ENCODE measurements around the gene CNGA3.

The CNGA3 gene

GRCh38 chr2:98381494-98381893 is 35.2 kb downstream of the CNGA3 start:
- no peaks in the 10 kb centered on the region for H3K79me2 ChIP-seq (ENCODE audit: insufficient read depth, low read depth)
- H3K36me3 ChIP-seq (ENCODE audit: insufficient read depth), result no peaks in the 10 kb centered on the region
- no peaks in the 10 kb centered on the region for H4K20me1 ChIP-seq (ENCODE audit: insufficient read depth)
- no peak overlapping the region for H3K4me2 ChIP-seq
- no peak overlapping the region for H2AFZ ChIP-seq (ENCODE audit: low read depth)
- H3K27me3 ChIP-seq (ENCODE audit: insufficient read depth, low read depth), result no peaks in the 10 kb centered on the region
- no peak overlapping the region for H3K27ac ChIP-seq
- no peak overlapping the region for H3K9ac ChIP-seq
- TF ChIP-seq CTCF (conservative IDR thresholded peaks at IDR 0.05; ENCODE audit: low read depth, low read length), result no peak
- H3K4me3 ChIP-seq (IDR thresholded peaks at IDR 0.05; ENCODE audit: insufficient read depth, low read depth, low read length), result no peak overlapping the region
- H3K4me1 ChIP-seq (ENCODE audit: low read depth, poor library complexity, severe bottlenecking), result no peaks in the 10 kb centered on the region

- Histone ChIP-seq H2AFZ (ENCODE audit: low read depth) (no peak overlapping the region), H3K27me3 (ENCODE audit: insufficient read depth, low read depth) (no peaks in the 10 kb centered on the region), H3K36me3 (ENCODE audit: insufficient read depth) (no peaks in the 10 kb centered on the region), H4K20me1 (ENCODE audit: insufficient read depth) (no peaks in the 10 kb centered on the region), H3K4me2 (no peak overlapping the region), H3K79me2 (ENCODE audit: insufficient read depth, low read depth) (no peaks in the 10 kb centered on the region), H3K9ac (no peak overlapping the region), H3K4me3 (IDR thresholded peaks at IDR 0.05; ENCODE audit: insufficient read depth, low read depth, low read length) (no peak overlapping the region), H3K4me1 (ENCODE audit: low read depth, poor library complexity, severe bottlenecking) (no peaks in the 10 kb centered on the region), H3K27ac (no peak overlapping the region)
- no peak for TF ChIP-seq CTCF (conservative IDR thresholded peaks at IDR 0.05; ENCODE audit: low read depth, low read length)
Measured at GRCh38 chr2:98382086-98382485, 35.8 kb downstream of the CNGA3 start.

- no peak for TF ChIP-seq CTCF (conservative IDR thresholded peaks at IDR 0.05; ENCODE audit: low read depth, low read length)
Measured at GRCh38 chr2:98382739-98383138, 36.5 kb downstream of the CNGA3 start.

GRCh38 chr2:98383166-98383565 is 36.9 kb downstream of the CNGA3 start:
- no peak for TF ChIP-seq CTCF (conservative IDR thresholded peaks at IDR 0.05; ENCODE audit: low read depth, low read length)
- no peaks in the 10 kb centered on the region for H3K27me3 ChIP-seq (ENCODE audit: insufficient read depth, low read depth)
- no peak overlapping the region for H3K27ac ChIP-seq
- no peaks in the 10 kb centered on the region for H3K79me2 ChIP-seq (ENCODE audit: insufficient read depth, low read depth)
- H2AFZ ChIP-seq (ENCODE audit: low read depth), result no peak overlapping the region
- H3K36me3 ChIP-seq (ENCODE audit: insufficient read depth), result no peaks in the 10 kb centered on the region
- H4K20me1 ChIP-seq (ENCODE audit: insufficient read depth), result no peaks in the 10 kb centered on the region
- H3K9ac ChIP-seq, result no peak overlapping the region
- H3K4me1 ChIP-seq (ENCODE audit: low read depth, poor library complexity, severe bottlenecking), result no peaks in the 10 kb centered on the region
- no peak overlapping the region for H3K4me2 ChIP-seq
- no peak overlapping the region for H3K4me3 ChIP-seq (IDR thresholded peaks at IDR 0.05; ENCODE audit: insufficient read depth, low read depth, low read length)

More at GRCh38 chr2:98382739-98383138, 36.5 kb downstream of the CNGA3 start:
- no peak overlapping the region for H3K4me3 ChIP-seq (IDR thresholded peaks at IDR 0.05; ENCODE audit: insufficient read depth, low read depth, low read length)
- H2AFZ ChIP-seq (ENCODE audit: low read depth), result no peak overlapping the region
- no peaks in the 10 kb centered on the region for H4K20me1 ChIP-seq (ENCODE audit: insufficient read depth)
- no peaks in the 10 kb centered on the region for H3K4me1 ChIP-seq (ENCODE audit: low read depth, poor library complexity, severe bottlenecking)
- no peak overlapping the region for H3K4me2 ChIP-seq
- H3K9ac ChIP-seq, result no peak overlapping the region
- H3K79me2 ChIP-seq (ENCODE audit: insufficient read depth, low read depth), result no peaks in the 10 kb centered on the region
- no peaks in the 10 kb centered on the region for H3K36me3 ChIP-seq (ENCODE audit: insufficient read depth)
- no peak overlapping the region for H3K27ac ChIP-seq
- no peaks in the 10 kb centered on the region for H3K27me3 ChIP-seq (ENCODE audit: insufficient read depth, low read depth)

Measured in KMS-11 (cell line).